NCI-H128 (cell line): ENCODE results near the gene LYRM1.
"Not testable (repeated sequence)": the region's sequence is repeated elsewhere in the genome, so short reads cannot be mapped to it uniquely, and the experiment has no call there.

Experiments used
- DNase-seq: peaks from one replicate; lab custom pipeline; 2025; ENCODE audit not compliant: unreplicated experiment; lab: John Stamatoyannopoulos, UW

The LYRM1 gene

DNA sequence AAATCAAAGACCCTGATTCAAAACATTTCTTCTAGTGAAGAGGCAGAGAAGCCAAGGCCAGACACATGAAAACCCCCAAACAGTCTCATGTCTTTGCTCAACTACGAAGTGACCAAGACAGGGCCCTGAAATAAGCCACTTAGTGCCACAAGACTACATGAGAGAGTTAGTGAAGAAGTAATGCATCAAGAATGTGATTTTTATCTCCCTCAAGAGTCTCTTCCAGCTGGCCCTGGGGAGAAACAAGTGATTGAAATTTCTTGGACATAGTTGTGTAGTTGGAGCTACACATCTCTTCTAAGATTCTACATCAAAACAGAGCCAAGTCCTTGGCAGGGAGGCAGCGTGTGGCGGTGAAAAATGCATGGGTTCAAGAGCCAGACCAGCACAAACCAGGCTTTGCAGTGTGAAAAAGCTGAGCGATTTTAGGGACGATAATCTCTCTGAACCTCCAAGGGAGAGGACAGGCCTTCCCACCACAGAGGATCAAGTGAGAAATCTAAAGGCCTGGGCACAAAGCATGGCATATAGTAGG, 30.6 kb downstream of the LYRM1 start:
- DNase-seq, result no peak

GRCh38 chr16:20933589-20933988, 33.0 kb downstream of the LYRM1 start:
- DNase-seq, result no peak

DNA sequence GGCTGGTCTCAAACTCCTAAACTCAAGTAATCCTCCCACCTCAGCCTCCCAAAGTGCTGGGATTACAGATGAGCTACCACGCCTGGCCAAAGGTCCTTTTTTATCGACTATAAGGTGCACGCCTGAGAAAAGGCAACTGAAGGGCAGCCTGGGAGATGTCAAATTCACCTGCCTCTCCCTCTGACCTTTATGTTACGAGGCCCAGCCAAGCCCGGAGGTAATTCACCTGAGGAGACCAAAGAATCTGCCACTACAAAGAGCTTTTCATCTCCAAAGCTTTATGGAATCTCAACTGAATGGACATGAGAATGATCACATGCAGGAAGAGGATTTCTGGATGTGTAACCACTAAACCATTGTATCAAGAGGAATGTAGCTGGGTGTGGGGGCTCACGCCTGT, 37.2 kb downstream of the LYRM1 start:
- no peak for DNase-seq

- DNase-seq, result no peak
These were observed 37.9 kb downstream of the LYRM1 start for GRCh38 chr16:20938426-20938825.

- DNase-seq, result no peak
These were observed 39.0 kb downstream of the LYRM1 start for GRCh38 chr16:20939611-20940010.

DNA sequence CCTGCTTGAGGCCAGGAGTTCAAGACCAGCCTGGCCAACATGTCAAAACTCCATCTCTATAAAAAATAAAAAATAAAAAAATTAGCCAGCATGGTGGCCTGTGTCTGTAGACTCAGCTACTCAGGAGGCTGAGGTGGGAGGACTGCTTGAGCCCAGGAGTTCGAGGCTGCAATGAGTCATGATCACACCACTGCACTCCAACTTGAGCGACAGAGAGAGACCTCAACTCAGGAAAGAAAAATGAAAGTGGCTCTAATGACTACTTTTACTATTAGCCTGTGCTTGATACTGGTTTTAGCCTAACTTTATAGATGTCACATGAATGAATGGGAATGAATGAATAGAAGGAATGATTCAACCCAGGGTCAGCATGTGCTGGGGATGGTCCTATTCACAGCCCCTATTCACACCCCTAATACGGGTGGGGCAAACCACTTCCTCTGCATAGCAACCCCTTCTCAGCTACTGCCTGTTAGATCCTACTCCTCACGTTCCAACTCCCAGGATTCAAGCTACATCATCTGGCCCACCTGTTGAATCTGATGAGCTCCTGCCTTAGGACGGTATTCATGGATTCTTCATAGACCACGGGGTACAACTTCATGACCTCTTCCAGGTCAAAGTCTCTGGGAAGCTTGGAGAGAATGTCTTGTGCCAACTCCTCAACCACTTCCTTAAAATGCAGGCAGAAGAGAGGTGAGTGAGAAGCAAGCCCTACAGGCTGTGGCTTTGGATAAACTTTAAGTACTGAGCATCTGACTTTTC, 40.5 kb downstream of the LYRM1 start:
- DNase-seq, result no peak

DNA sequence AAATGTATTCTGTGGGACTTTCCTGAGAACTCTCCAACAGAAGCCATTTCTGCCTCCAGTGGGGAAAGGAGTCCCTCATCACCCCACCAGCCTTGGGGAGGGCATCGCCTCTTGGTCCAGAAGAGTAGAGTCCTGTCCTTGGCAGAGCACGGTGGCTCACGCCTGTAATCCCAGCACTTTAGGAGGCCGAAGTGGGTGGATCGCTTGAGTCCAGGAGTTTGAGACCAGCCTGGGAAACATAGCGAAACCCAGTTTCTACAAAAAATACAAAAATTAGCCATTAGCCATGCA, 41.0 kb downstream of the LYRM1 start:
- no peak for DNase-seq

GRCh38 chr16:20942256-20942655, 41.7 kb downstream of the LYRM1 start:
- DNase-seq, result no peak

GRCh38 chr16:20944861-20945574, 44.4 kb downstream of the LYRM1 start:
- DNase-seq, result no peak

GRCh38 chr16:20945575-20945875, 45.0 kb downstream of the LYRM1 start:
- not testable (repeated sequence) for DNase-seq

DNA sequence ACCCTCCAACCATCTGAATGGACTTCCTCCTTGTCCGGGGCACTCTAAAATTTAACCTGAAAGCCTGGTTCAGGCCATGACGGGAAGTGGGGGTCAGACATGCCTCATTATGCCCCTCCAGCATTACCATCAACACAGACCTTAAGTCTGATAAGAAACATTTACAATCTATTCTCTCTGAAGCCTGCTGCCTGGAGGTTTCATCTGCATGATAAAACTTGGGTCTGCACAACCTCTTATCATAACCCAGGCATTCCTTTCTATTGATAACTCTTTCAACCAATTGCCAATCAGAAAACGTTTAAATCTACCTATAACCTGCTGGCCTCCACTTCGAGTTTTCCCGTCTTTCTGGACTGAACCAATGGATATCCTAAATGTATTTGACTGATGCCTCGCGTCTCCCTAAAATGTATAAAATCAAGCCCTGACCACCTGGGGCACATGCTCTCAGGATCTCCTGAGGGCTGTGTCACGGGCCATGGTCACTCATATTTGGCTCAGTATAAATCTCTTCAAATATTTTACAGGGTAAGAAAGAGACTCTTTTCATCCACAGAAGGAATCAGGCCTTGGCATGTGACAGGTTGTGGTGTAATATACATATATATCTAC, 45.6 kb downstream of the LYRM1 start:
- DNase-seq, result no peak

DNA sequence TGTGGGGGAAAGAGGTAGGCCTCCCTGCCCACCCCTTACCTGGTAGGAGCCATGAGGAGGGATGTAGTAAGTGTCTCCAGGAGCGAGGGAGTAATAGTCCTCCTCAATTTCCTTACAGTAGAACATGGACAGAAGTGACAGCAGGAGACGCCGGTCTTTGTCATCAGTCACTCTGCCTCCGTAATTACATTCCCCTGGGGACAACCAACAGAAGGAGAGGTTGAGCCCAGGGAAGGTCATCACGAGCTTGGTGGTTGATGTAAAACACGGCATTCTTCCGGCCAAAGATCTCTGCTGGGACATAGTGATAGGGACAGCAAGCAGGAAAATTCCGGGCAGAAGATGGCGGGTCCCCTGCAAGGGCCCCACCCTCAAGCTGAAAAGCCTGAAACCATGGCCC, 47.9 kb downstream of the LYRM1 start:
- no peak for DNase-seq

GRCh38 chr16:20949660-20950059, 49.1 kb downstream of the LYRM1 start:
- no peak for DNase-seq

- DNase-seq, result no peak
These were observed 49.7 kb downstream of the LYRM1 start for GRCh38 chr16:20950294-20950693.

- DNase-seq, result no peak
These were observed 51.8 kb downstream of the LYRM1 start for GRCh38 chr16:20952139-20952920.

GRCh38 chr16:20954574-20954973, 54.0 kb downstream of the LYRM1 start:
- DNase-seq, result no peak

- DNase-seq, result no peak
These were observed 55.7 kb downstream of the LYRM1 start for GRCh38 chr16:20956319-20956718.

DNA sequence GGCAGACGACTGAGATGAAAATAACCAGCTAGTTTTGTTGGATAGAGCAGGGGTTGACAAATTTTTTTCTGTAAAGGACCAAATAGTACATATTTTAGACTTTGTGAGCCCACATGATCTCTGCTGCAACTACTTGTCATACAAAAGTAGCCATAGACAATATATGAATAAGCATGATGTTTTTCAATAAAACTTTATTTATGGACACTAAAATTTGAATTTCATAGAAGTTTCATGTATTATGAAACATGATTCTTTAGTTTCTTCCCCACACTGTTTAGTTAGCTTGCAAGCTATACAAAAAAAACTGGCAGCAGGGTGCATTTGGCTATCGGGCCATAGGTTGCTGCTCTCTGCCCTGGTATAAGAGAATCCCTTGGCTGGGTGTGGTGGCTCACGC, 56.6 kb downstream of the LYRM1 start:
- no peak for DNase-seq

DNA sequence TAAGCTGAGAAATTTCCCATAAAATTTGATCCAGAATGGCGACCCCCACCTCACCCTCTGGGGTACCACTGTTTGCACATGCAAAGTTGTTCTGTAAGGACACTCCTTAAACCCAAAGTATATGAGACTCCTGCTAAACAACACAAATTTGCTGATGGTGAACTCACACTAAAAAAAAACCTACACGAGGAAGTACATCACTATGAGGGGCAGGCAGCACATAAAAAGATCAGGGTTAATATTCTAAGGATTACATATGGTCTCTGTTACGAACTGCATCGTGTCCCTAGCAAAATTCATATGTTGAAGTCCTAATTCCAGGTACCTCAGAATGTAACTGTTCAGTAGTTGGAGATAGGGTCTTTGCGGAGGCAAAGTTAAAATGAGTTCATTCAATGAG, 60.3 kb downstream of the LYRM1 start:
- DNase-seq, result no peak

DNA sequence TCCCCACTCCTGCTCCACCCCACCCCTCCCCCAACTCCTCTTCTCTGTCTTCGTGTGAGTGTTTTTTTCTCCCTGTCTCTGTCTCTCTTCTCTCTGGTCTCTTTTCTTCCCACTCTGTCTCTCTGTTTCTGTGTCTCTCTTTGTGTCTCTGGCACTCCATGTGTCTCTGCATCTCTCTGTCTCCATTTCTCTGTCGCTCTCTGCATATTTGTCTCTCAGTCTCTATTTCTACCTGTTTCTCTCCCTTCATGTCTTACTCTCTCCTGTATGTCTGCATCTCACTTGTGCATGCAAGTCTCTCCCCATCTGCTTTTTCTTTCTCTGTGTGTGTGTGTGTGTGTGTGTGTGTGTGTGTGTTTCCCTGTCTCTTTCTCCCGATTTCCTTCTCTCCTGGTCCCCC, 68.2 kb downstream of the LYRM1 start:
- no peak for DNase-seq

GRCh38 chr16:20969386-20969785, 68.8 kb downstream of the LYRM1 start:
- no peak for DNase-seq

- no peak for DNase-seq
These were observed 70.8 kb downstream of the LYRM1 start for GRCh38 chr16:20971401-20971800.
